Measurements from ENCODE around the gene EXOC6B. TPM values are rescaled to one million over a fixed set of nuclear protein-coding genes. Genes with fewer than 3 reads are reported as not detected.

EXOC6B gene
- total RNA-seq, 1 experiment from 2014 or later: 34.3 TPM

DNA sequence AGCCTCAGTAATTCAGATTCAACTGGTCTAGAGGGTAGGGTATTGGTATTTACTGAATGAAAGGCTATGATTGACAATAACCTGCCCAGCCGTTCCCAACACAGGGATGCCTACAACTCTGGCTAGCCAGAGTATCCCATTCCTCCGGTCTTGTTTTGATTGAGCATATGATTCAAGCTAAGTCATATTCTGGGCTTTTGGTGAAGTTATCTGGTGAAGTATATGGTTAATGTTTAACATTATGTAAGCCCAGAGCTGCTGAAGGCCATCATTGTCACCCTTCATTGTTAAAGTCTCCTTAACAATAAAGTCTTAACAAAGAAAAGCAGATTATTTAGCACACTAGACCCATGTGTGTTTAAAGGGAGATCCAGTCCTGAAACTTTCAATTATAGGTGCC, 152.6 kb downstream of the EXOC6B start:
- no peaks in the 10 kb centered on the region for H3K9me2 ChIP-seq (ENCODE audit: insufficient read depth)
- CTCF ChIA-PET: interaction anchor here (0.6 kb wide), 1 partner anchor 522 kb away, joined by 6 read pairs; no protein-coding TSS in a partner anchor
- H3K4me2 ChIP-seq: no peak overlapping the region
- H3K36me3 ChIP-seq (ENCODE audit: low read depth): no peaks in the 10 kb centered on the region
- H3K9me3 ChIP-seq (ENCODE audit: insufficient read depth, low read depth): peaks cover 5% of the 10 kb centered on the region
- no peak for DNase-seq
- no peaks in the 10 kb centered on the region for H3K79me2 ChIP-seq (ENCODE audit: low read depth)
- peaks cover 4% of the 10 kb centered on the region; the same call in 1 of the 2 replicates for H3F3A ChIP-seq (ENCODE audit: insufficient read depth, low read depth)
- POLR2A ChIA-PET (ENCODE audit: unreplicated experiment): no interaction called here
- H2AFZ ChIP-seq: no peak overlapping the region
- no peaks in the 10 kb centered on the region for H3K4me1 ChIP-seq (replicated peaks; ENCODE audit: insufficient read depth)
- intact Hi-C loops (cut with micrococcal nuclease; ENCODE audit: unreplicated experiment): no loop called here
- H3K27ac ChIP-seq: no peak overlapping the region
- BruUV-seq (replicated peaks): no TSS peak
- TF ChIP-seq, protein P1, sequence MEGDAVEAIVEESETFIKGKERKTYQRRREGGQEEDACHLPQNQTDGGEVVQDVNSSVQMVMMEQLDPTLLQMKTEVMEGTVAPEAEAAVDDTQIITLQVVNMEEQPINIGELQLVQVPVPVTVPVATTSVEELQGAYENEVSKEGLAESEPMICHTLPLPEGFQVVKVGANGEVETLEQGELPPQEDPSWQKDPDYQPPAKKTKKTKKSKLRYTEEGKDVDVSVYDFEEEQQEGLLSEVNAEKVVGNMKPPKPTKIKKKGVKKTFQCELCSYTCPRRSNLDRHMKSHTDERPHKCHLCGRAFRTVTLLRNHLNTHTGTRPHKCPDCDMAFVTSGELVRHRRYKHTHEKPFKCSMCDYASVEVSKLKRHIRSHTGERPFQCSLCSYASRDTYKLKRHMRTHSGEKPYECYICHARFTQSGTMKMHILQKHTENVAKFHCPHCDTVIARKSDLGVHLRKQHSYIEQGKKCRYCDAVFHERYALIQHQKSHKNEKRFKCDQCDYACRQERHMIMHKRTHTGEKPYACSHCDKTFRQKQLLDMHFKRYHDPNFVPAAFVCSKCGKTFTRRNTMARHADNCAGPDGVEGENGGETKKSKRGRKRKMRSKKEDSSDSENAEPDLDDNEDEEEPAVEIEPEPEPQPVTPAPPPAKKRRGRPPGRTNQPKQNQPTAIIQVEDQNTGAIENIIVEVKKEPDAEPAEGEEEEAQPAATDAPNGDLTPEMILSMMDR (conservative IDR thresholded peaks at IDR 0.05): no peak
- no peak for TF ChIP-seq EZH2 (IDR thresholded peaks at IDR 0.05; ENCODE audit: low read depth)
- H3K27me3 ChIP-seq (ENCODE audit: insufficient read depth, low read depth): no peaks in the 10 kb centered on the region
- no peaks in the 10 kb centered on the region for H4K20me1 ChIP-seq (ENCODE audit: insufficient read depth)
- H3K4me3 ChIP-seq: no peak overlapping the region

DNA sequence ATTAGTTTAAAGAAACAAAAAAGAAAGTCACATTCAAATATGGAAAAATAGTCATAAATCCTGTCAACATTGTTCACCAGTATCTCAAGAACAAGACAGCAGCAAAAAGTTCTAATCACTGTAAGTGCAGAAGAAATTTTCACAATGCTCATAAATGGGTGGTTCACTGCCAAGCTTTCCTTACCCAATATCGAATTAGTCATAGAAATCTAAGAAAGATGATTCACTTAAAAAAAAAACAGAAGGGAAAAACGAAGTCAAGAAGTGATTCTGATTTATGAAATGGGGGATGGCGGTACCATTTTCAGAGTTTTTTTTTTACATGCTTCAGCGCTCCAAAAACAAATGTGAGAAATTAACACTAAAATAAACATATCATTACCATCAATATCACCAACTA, 156.7 kb downstream of the EXOC6B start:
- Histone ChIP-seq H3K27me3 (ENCODE audit: insufficient read depth, low read depth) (no peaks in the 10 kb centered on the region), H3K9me3 (ENCODE audit: insufficient read depth, low read depth) (peaks cover 7% of the 10 kb centered on the region), H3K4me3 (no peak overlapping the region), H3K79me2 (ENCODE audit: low read depth) (no peaks in the 10 kb centered on the region), H3F3A (ENCODE audit: insufficient read depth, low read depth) (peaks cover 4% of the 10 kb centered on the region; the same call in 1 of the 2 replicates), H2AFZ (no peak overlapping the region), H3K36me3 (ENCODE audit: low read depth) (no peaks in the 10 kb centered on the region), H3K4me2 (no peak overlapping the region), H3K27ac (no peak overlapping the region), H4K20me1 (ENCODE audit: insufficient read depth) (no peaks in the 10 kb centered on the region), H3K9me2 (ENCODE audit: insufficient read depth) (no peaks in the 10 kb centered on the region), H3K4me1 (replicated peaks; ENCODE audit: insufficient read depth) (no peaks in the 10 kb centered on the region)
- BruUV-seq (replicated peaks): no TSS peak
- TF ChIP-seq, protein P1 (conservative IDR thresholded peaks at IDR 0.05): no peak
- no peak for TF ChIP-seq EZH2 (IDR thresholded peaks at IDR 0.05; ENCODE audit: low read depth)
- no peak for DNase-seq
- POLR2A ChIA-PET (ENCODE audit: unreplicated experiment): no interaction called here
- intact Hi-C loops (cut with micrococcal nuclease; ENCODE audit: unreplicated experiment): no loop called here
- CTCF ChIA-PET: interaction anchor here (0.7 kb wide), 1 partner anchor 343 kb away, joined by 3 read pairs; no protein-coding TSS in a partner anchor

DNA sequence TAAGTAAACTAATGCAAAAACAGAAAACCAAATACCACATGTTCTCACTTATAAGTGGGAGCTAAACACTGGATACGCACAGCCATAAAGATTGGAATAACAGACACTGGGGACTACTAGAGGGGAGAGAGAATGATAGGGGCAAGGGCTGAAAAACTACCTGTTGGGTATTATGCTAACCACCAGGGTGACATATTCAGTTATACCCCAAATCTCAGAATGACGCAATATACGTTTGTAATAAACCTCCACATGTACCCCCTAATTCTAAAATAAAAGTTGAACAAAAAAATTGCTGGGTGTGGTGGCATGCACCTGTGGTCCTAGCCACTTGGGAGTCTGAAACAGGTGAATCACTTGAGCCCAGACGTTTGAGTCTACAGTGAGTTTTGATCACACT, 157.2 kb downstream of the EXOC6B start:
- no peak overlapping the region for H3K4me2 ChIP-seq

More for the DNA sequence above, 157.2 kb downstream of the EXOC6B start:
- Histone ChIP-seq H3K27me3 (ENCODE audit: insufficient read depth, low read depth) (no peaks in the 10 kb centered on the region), H4K20me1 (ENCODE audit: insufficient read depth) (no peaks in the 10 kb centered on the region), H3K4me1 (replicated peaks; ENCODE audit: insufficient read depth) (no peaks in the 10 kb centered on the region), H3K36me3 (ENCODE audit: low read depth) (no peaks in the 10 kb centered on the region), H3K4me3 (no peak overlapping the region), H3K27ac (no peak overlapping the region), H2AFZ (no peak overlapping the region), H3K9me3 (ENCODE audit: insufficient read depth, low read depth) (peaks cover 7% of the 10 kb centered on the region), H3K9me2 (ENCODE audit: insufficient read depth) (no peaks in the 10 kb centered on the region), H3F3A (ENCODE audit: insufficient read depth, low read depth) (peaks cover 4% of the 10 kb centered on the region; the same call in 1 of the 2 replicates), H3K79me2 (ENCODE audit: low read depth) (no peaks in the 10 kb centered on the region)
- DNase-seq: no peak
- ChIA-PET CTCF (interaction anchor here (0.7 kb wide), 1 partner anchor 343 kb away, joined by 3 read pairs; no protein-coding TSS in a partner anchor), POLR2A (ENCODE audit: unreplicated experiment) (no interaction called here)
- BruUV-seq (replicated peaks): no TSS peak
- TF ChIP-seq, protein P1 (conservative IDR thresholded peaks at IDR 0.05): no peak
- TF ChIP-seq EZH2 (IDR thresholded peaks at IDR 0.05; ENCODE audit: low read depth): no peak
- intact Hi-C loops (cut with micrococcal nuclease; ENCODE audit: unreplicated experiment): no loop called here
